Endothelial cell of umbilical vein (primary cell): Measurements from ENCODE around the gene HGF. TPM values are rescaled to one million over a fixed set of nuclear protein-coding genes. Genes with fewer than 3 reads are reported as not detected.

Experiments
- BruUV-seq: library from RNA; stranded (reverse); fragments of 400-500 nt; replicated peaks from 2 replicates; lab custom pipeline; 2021; lab: Mats Ljungman, UMichigan
- CTCF ChIA-PET: fragments of 300-600, 350-600 bp; sonication (Branson Sonifier 250); formaldehyde crosslinking; loops from one replicate; lab custom pipeline; 2021; ENCODE audit warnings: antibody characterized with exemption, inconsistent platforms; lab: Charles Lee
- POLR2A ChIA-PET: fragments of 300-600, 350-600 bp; sonication (Branson Sonifier 250); formaldehyde crosslinking; loops from one replicate; lab custom pipeline; 2021; ENCODE audit warnings: antibody characterized with exemption, inconsistent platforms; lab: Charles Lee
- DNase-seq: peaks from one replicate; pipeline ENCODE4 v3.0.0-alpha.2; 2011; ENCODE audit warnings: low read depth, low spot score
- FAIRE-seq: peaks from 2 replicates; lab custom pipeline; 2011; peaks lifted over from hg19 to GRCh38; lab: Jason Lieb, UNC
- H2AFZ ChIP-seq: 2 replicates; pipeline ENCODE4 v1.6.0; 2012; ENCODE audit warnings: low read depth, low read length, control low read depth, inconsistent platforms
- H3K27ac ChIP-seq: 2 replicates; pipeline ENCODE4 v1.5.1; 2011; ENCODE audit warnings: low read depth, mild to moderate bottlenecking, control low read depth, low read length, moderate library complexity; ENCODE audit not compliant: insufficient read depth
- H3K27me3 ChIP-seq, 2 experiments: 2 replicates each; pipeline versions ENCODE4 v1.6.0 to v1.6.1; 2011; ENCODE audit warnings: low read length in 2 of 2, mixed read lengths in 1 of 2; ENCODE audit not compliant: control insufficient read depth in 2 of 2, insufficient read depth in 2 of 2
- H3K36me3 ChIP-seq, 2 experiments: 2 replicates in 1 of 2; 3 replicates in 1 of 2; pipeline ENCODE4 v1.5.1; 2011; ENCODE audit warnings: low read length in 2 of 2, mild to moderate bottlenecking in 1 of 2, moderate library complexity in 1 of 2; ENCODE audit not compliant: control insufficient read depth in 2 of 2, insufficient read depth in 2 of 2; ENCODE audit errors: extremely low read depth in 1 of 2
- H3K4me1 ChIP-seq: 3 replicates; pipeline ENCODE4 v1.5.1; 2011; ENCODE audit warnings: mild to moderate bottlenecking, low read length; ENCODE audit not compliant: control insufficient read depth, insufficient read depth; ENCODE audit errors: extremely low read depth
- H3K4me2 ChIP-seq: 2 replicates; pipeline ENCODE4 v1.6.1; 2011; ENCODE audit warnings: low read length, control low read depth, mixed read lengths; ENCODE audit not compliant: insufficient read depth
- H3K4me3 ChIP-seq, 3 experiments: fragments of 200-600 bp in 1 of 3; sonication (generic), shearing (Covaris generic) in 1 of 3; replicated peaks in 1 of 3; 2 replicates each; pipeline ENCODE4 v1.5.1; 2011 to 2016; ENCODE audit warnings: control low read depth in 3 of 3, low read length in 3 of 3, mild to moderate bottlenecking in 2 of 3, inconsistent platforms in 1 of 3, low read depth in 1 of 3, moderate library complexity in 1 of 3; ENCODE audit not compliant: insufficient read depth in 1 of 3
- H3K79me2 ChIP-seq: 2 replicates; pipeline ENCODE4 v1.6.0; 2012; ENCODE audit warnings: low read length, inconsistent platforms; ENCODE audit not compliant: control insufficient read depth, insufficient read depth
- H3K9ac ChIP-seq: replicated peaks from 2 replicates; pipeline ENCODE3; 2011; ENCODE audit warnings: low read length, control low read depth; ENCODE audit not compliant: insufficient read depth; ENCODE audit errors: extremely low read depth
- H3K9me1 ChIP-seq: replicated peaks from 3 replicates; pipeline ENCODE4 v1.6.0; 2011; ENCODE audit warnings: mild to moderate bottlenecking, low read length; ENCODE audit not compliant: control insufficient read depth, insufficient read depth; ENCODE audit errors: extremely low read depth
- H3K9me3 ChIP-seq: replicated peaks from 2 replicates; pipeline ENCODE4 v1.5.1; 2012; ENCODE audit warnings: low read length, inconsistent platforms; ENCODE audit not compliant: control insufficient read depth, insufficient read depth
- H4K20me1 ChIP-seq: replicated peaks from 2 replicates; pipeline ENCODE3; 2011; ENCODE audit warnings: mild to moderate bottlenecking, low read length; ENCODE audit not compliant: control insufficient read depth, insufficient read depth; ENCODE audit errors: extremely low read depth
- EZH2 ChIP-seq: IDR thresholded peaks from 2 replicates; pipeline ENCODE4 v1.6.1; 2012; ENCODE audit warnings: borderline replicate concordance, low read depth, mild to moderate bottlenecking, moderate library complexity, low read length, inconsistent platforms; ENCODE audit not compliant: severe bottlenecking
- FOS ChIP-seq: IDR thresholded peaks from 2 replicates; pipeline ENCODE4 v1.6.1; 2011; ENCODE audit warnings: mild to moderate bottlenecking, low read length, moderate library complexity, borderline replicate concordance; ENCODE audit not compliant: insufficient read depth
- GATA2 ChIP-seq: IDR thresholded peaks from 2 replicates; pipeline ENCODE4 v1.7.0; 2011; ENCODE audit warnings: low read depth, mild to moderate bottlenecking, moderate library complexity, mixed read lengths, low read length; ENCODE audit not compliant: insufficient read length, insufficient read depth
- JUN ChIP-seq: IDR thresholded peaks from 2 replicates; pipeline ENCODE4 v1.6.1; 2011; ENCODE audit warnings: borderline replicate concordance, low read depth; ENCODE audit not compliant: insufficient read length, insufficient read depth
- MYC ChIP-seq: IDR thresholded peaks from one replicate; pipeline ENCODE4 v1.6.1; 2011; ENCODE audit warnings: mild to moderate bottlenecking, low read depth, low read length
- POLR2A ChIP-seq: IDR thresholded peaks from 2 replicates; pipeline ENCODE4 v1.6.1; 2012; ENCODE audit warnings: low read depth, mild to moderate bottlenecking, control low read depth, low read length
- POLR2AphosphoS5 ChIP-seq: IDR thresholded peaks from 2 replicates; pipeline ENCODE4 v1.6.1; 2012; ENCODE audit warnings: low read depth, mild to moderate bottlenecking, control low read depth, low read length, moderate library complexity; ENCODE audit not compliant: insufficient read depth
- dilution Hi-C: fragments of 300-500 bp; cut with MboI; formaldehyde crosslinking; loops from one replicate; pipeline ENCODE4 v1.15.0; 2019; ENCODE audit warnings: low sequenced_read_pairs; ENCODE audit not compliant: extremely low pct_ligation_motif_present
- intact Hi-C: fragments of 100-400 bp; cut with micrococcal nuclease; formaldehyde crosslinking; loops from one replicate; pipeline ENCODE4 v1.10.0; 2022
- polyA plus RNA-seq, 4 experiments: library from polyadenylated mRNA; depleted of rRNA in 3 of 4; stranded (reverse) in 3 of 4; unstranded in 1 of 4; fragments of >200 nt; gene quantifications; 2 replicates each; pipeline versions ENCODE4 v1.2.1 to v1.2.3, GENCODE V29; 2011 to 2012; ENCODE audit warnings: missing spikeins in 1 of 4
- total RNA-seq: library from RNA; stranded (reverse); gene quantifications from 2 replicates; pipeline ENCODE4 v1.2.3, GENCODE V29; 2021
- TF ChIP-seq, protein P1 (sequence below): IDR thresholded peaks from 2 replicates; pipeline ENCODE4 v1.6.1; 2011; ENCODE audit not compliant: insufficient read depth, insufficient read length
- TF ChIP-seq, protein P2 (sequence below), 2 donors: IDR thresholded peaks; 1 replicate in 1 of 2; 2 replicates in 1 of 2; pipeline ENCODE4 v1.5.1; 2011; ENCODE audit warnings: low read length in 2 of 2, mild to moderate bottlenecking in 2 of 2, moderate library complexity in 2 of 2, control low read depth in 1 of 2, inconsistent platforms in 1 of 2, low read depth in 1 of 2; ENCODE audit not compliant: insufficient read depth in 1 of 2; ENCODE audit errors: extremely low read depth in 1 of 2

Gene HGF
- total and polyA plus RNA-seq, 2 donors (not counting 3 experiments of a cell fraction or from before 2014, with no cell fraction given) = 0.15 to 0.18 TPM

DNA sequence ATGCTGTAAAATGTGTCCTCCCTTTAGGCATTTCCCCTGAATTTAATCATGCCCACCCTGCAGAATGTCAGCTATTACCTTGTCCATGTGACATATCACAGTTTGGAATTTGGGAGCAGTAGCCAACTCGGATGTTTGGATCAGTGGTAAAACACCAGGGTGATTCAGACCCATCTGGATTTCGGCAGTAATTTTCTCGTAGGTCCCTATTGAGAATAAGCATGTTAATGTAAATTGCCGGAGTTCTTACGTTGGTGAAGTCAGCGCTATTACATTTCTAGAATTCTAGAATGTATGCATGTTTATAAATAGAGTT lies 44.1 kb downstream of the HGF start:
- H3K27ac ChIP-seq = no peak overlapping the region
- H4K20me1 ChIP-seq = no peaks in the 10 kb centered on the region
- no peaks in the 10 kb centered on the region for H3K9me1 ChIP-seq
- no peak for TF ChIP-seq POLR2AphosphoS5
- TF ChIP-seq, protein P1, sequence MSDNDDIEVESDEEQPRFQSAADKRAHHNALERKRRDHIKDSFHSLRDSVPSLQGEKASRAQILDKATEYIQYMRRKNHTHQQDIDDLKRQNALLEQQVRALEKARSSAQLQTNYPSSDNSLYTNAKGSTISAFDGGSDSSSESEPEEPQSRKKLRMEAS = no peak
- no peak for TF ChIP-seq FOS
- TF ChIP-seq, protein P2, sequence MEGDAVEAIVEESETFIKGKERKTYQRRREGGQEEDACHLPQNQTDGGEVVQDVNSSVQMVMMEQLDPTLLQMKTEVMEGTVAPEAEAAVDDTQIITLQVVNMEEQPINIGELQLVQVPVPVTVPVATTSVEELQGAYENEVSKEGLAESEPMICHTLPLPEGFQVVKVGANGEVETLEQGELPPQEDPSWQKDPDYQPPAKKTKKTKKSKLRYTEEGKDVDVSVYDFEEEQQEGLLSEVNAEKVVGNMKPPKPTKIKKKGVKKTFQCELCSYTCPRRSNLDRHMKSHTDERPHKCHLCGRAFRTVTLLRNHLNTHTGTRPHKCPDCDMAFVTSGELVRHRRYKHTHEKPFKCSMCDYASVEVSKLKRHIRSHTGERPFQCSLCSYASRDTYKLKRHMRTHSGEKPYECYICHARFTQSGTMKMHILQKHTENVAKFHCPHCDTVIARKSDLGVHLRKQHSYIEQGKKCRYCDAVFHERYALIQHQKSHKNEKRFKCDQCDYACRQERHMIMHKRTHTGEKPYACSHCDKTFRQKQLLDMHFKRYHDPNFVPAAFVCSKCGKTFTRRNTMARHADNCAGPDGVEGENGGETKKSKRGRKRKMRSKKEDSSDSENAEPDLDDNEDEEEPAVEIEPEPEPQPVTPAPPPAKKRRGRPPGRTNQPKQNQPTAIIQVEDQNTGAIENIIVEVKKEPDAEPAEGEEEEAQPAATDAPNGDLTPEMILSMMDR (IDR thresholded peaks at IDR 0.05; ENCODE audit: extremely low read depth in 1 of 2, insufficient read depth in 1 of 2, low read depth in 1 of 2, low read length in 2 of 2) = no peak
- TF ChIP-seq MYC = no peak
- no peak for TF ChIP-seq GATA2
- no peak for TF ChIP-seq EZH2
- no peak for TF ChIP-seq POLR2A
- no peak for TF ChIP-seq JUN
- no peaks in the 10 kb centered on the region for H3K27me3 ChIP-seq
- H2AFZ ChIP-seq = peak overlapping the region; percentile 41
- no peak for DNase-seq
- BruUV-seq = no TSS peak
- POLR2A ChIA-PET = no interaction called here
- no peaks in the 10 kb centered on the region for H3K9me3 ChIP-seq
- dilution Hi-C loops = no loop called here
- intact Hi-C loops = no loop called here
- H3K4me1 ChIP-seq = no peaks in the 10 kb centered on the region
- no peak overlapping the region for H3K4me3 ChIP-seq
- H3K36me3 ChIP-seq = no peaks in the 10 kb centered on the region
- CTCF ChIA-PET = interaction anchor here (1.8 kb wide), 1 partner anchor 41 kb away, joined by 4 read pairs; no protein-coding TSS in a partner anchor
- H3K9ac ChIP-seq = no peak overlapping the region
- no peaks in the 10 kb centered on the region for H3K79me2 ChIP-seq
- H3K4me2 ChIP-seq = no peak overlapping the region
- FAIRE-seq = no peak
